ENCODE data around the gene DISC1. TPM values are rescaled to one million over a fixed set of nuclear protein-coding genes. Genes with fewer than 3 reads are reported as not detected.

DISC1 gene
- total RNA-seq, 6 experiments from 2014 or later: 1.8 to 3.3 (median 2.4) TPM

- H3K4me1 ChIP-seq: no peaks in the 10 kb centered on the region
- H3K36me3 ChIP-seq: no peaks in the 10 kb centered on the region
- H3K27ac ChIP-seq: no peak overlapping the region
- no peak overlapping the region for H3K4me3 ChIP-seq
- H3K27me3 ChIP-seq: no peaks in the 10 kb centered on the region
- intact Hi-C loops (cut with DNase I): no loop called here
- no peaks in the 10 kb centered on the region for H3K9me3 ChIP-seq
- DNase-seq: no peak
- WGBS (ENCODE audit: insufficient coverage, low coverage, low lambda C conversion rate, missing lambda C conversion rate): 42% methylated on average over 7 of the region's 7 CpGs
- TF ChIP-seq POLR2A (IDR thresholded peaks at IDR 0.05): no peak
- no peak for TF ChIP-seq CTCF (IDR thresholded peaks at IDR 0.05)
- ATAC-seq: no peak
Observed at GRCh38 chr1:231930257-231930947, 303.8 kb downstream of the DISC1 start.

- no peaks in the 10 kb centered on the region for H3K9me3 ChIP-seq
- no peaks in the 10 kb centered on the region for H3K27me3 ChIP-seq
- intact Hi-C loops (cut with DNase I): no loop called here
- ATAC-seq: no peak
- WGBS (ENCODE audit: insufficient coverage, low coverage, low lambda C conversion rate, missing lambda C conversion rate): 100% methylated on average over 1 of the region's 4 CpGs
- H3K4me1 ChIP-seq: no peaks in the 10 kb centered on the region
- H3K4me3 ChIP-seq: no peak overlapping the region
- H3K36me3 ChIP-seq: no peaks in the 10 kb centered on the region
- no peak for DNase-seq
- TF ChIP-seq POLR2A (IDR thresholded peaks at IDR 0.05): no peak
- TF ChIP-seq CTCF (IDR thresholded peaks at IDR 0.05): no peak
- no peak overlapping the region for H3K27ac ChIP-seq
Observed at GRCh38 chr1:231931146-231931545, 304.6 kb downstream of the DISC1 start.

- Histone ChIP-seq H3K9me3 (no peaks in the 10 kb centered on the region), H3K36me3 (no peaks in the 10 kb centered on the region), H3K4me3 (no peak overlapping the region), H3K4me1 (no peaks in the 10 kb centered on the region), H3K27ac (no peak overlapping the region), H3K27me3 (no peaks in the 10 kb centered on the region)
- 60% methylated on average over 3 of the region's 4 CpGs for WGBS (ENCODE audit: insufficient coverage, low coverage, low lambda C conversion rate, missing lambda C conversion rate)
- no peak for ATAC-seq
- intact Hi-C loops (cut with DNase I): no loop called here
- TF ChIP-seq POLR2A (IDR thresholded peaks at IDR 0.05) (no peak), CTCF (IDR thresholded peaks at IDR 0.05) (peak; percentile 31 to 48 (median 38))
- no peak for DNase-seq
Observed at GRCh38 chr1:231931846-231932454, 305.4 kb downstream of the DISC1 start.

GRCh38 chr1:231933711-231934626 lies 307.4 kb downstream of the DISC1 start:
- no peak for DNase-seq
- 49% methylated on average over 14 of the region's 15 CpGs for WGBS (ENCODE audit: insufficient coverage, low coverage, low lambda C conversion rate, missing lambda C conversion rate)
- no peaks in the 10 kb centered on the region for H3K9me3 ChIP-seq
- no peak overlapping the region for H3K4me3 ChIP-seq
- H3K27me3 ChIP-seq: no peaks in the 10 kb centered on the region
- intact Hi-C loops (cut with DNase I): no loop called here
- no peak for TF ChIP-seq POLR2A (IDR thresholded peaks at IDR 0.05)
- no peak for TF ChIP-seq CTCF (IDR thresholded peaks at IDR 0.05)
- no peaks in the 10 kb centered on the region for H3K36me3 ChIP-seq
- no peaks in the 10 kb centered on the region for H3K4me1 ChIP-seq
- no peak for ATAC-seq
- no peak overlapping the region for H3K27ac ChIP-seq
